ENCODE results near the gene LAMB1. TPM values are rescaled to one million over a fixed set of nuclear protein-coding genes. Genes with fewer than 3 reads are reported as not detected.
"Not testable (repeated sequence)": the region's sequence is repeated elsewhere in the genome, so short reads cannot be mapped to it uniquely, and the experiment has no call there.

The LAMB1 gene
- total RNA-seq: 83.2 TPM
- long read RNA-seq, full-length matches to known transcripts: 21 of 40 reads
- long read RNA-seq, partial matches to known transcripts: 13 of 40 reads
- long read RNA-seq, other reads (novel, unspliced or antisense): 6 of 40 reads

GRCh38 chr7:108002726-108003598 is at the start of gene LAMB1:
TSS of gene LAMB1 (minus strand) at chr7:108003161. CDS start at chr7:108002885, 276 bp downstream.
- intact Hi-C loops (cut with DNase I): loop anchor here (5.0 kb wide), 3 partner anchors 36 to 144 kb away; no protein-coding TSS in a partner anchor
- peak; percentile 85 for ATAC-seq
- peak; percentile 93 for DNase-seq (ENCODE audit: missing footprints)

DNA sequence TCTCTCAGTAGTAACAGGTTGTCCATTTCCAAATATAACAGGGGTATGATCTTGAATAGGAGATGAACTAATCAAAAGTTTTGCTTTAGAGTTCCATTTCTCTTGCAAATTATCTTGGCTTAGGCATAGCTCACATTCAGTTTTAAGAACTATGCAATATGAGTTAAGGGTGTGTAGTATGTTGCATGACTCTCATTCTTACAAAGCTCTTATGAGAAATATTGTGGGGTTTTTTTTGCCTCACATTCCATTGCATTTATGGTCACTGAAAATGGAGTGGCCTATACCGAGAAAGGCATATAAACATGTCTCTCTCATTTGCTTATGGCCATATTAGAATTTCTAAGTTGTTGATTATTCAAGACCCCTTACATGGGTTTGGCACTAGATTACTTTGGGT is 48.5 kb upstream of the LAMB1 start:
- no peak for ATAC-seq
- intact Hi-C loops (cut with DNase I): no loop called here
- no peak for DNase-seq (ENCODE audit: missing footprints)

DNA sequence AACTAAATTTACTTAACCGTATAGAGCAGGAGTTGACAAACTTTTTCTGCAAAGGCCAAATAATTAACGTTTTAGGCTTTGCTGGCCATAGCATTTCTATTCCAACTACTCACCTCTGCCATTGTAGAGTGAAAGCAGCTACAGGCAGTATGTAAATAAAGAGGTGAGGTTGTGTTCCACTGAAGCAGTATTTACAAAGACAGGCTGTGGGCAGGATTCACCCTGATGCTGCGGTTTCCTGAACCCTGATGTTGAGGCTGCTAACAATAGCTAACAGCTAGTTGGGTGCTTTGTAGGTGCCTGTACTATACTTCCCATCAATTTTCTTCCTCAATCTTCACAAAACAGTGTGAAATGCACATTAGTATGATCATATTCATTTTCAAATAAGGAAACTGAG is 47.0 kb upstream of the LAMB1 start:
- DNase-seq (ENCODE audit: missing footprints): no peak
- no peak for ATAC-seq
- intact Hi-C loops (cut with DNase I): no loop called here

GRCh38 chr7:108048422-108048821 is 45.5 kb upstream of the LAMB1 start:
- no peak for DNase-seq (ENCODE audit: missing footprints)
- intact Hi-C loops (cut with DNase I): no loop called here
- ATAC-seq: no peak

DNA sequence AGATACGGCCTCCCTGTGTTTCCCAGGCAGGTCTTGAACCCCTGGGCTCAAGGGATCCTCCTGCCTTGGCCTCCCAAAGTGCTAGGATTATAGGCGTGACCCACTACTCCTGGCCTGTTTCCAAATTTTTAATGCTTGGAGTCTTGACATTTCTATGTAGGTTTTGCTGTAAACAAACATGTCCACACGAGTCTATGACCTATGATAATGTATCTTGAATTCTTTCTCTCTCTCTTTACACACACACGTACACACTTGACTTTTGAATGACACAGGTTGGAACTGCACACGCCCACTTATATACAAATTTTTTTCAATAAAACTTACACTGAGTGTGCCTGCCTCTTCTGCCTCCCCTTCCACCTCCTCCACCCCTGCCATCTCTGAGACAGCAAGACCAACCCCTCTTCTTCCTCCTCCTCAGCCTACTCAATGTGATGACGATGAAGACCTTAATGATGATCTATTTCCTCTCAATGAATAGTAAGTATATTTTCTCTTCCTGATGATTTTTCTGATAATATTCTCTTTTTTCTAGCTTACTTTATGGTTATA is 44.1 kb upstream of the LAMB1 start:
- DNase-seq (ENCODE audit: missing footprints) (no peak), ATAC-seq (no peak)
- intact Hi-C loops (cut with DNase I): no loop called here

- ATAC-seq: peak; percentile 23
- intact Hi-C loops (cut with DNase I): no loop called here
- no peak for DNase-seq (ENCODE audit: missing footprints)
Observed at GRCh38 chr7:108045669-108046068, 42.7 kb upstream of the LAMB1 start.

- intact Hi-C loops (cut with DNase I): no loop called here
- ATAC-seq (peak; percentile 81), DNase-seq (ENCODE audit: missing footprints) (no peak)
Observed at GRCh38 chr7:108045154-108045553, 42.2 kb upstream of the LAMB1 start.

- intact Hi-C loops (cut with DNase I): no loop called here
- no peak for ATAC-seq
Observed at GRCh38 chr7:108044345-108044744, 41.4 kb upstream of the LAMB1 start.

DNA sequence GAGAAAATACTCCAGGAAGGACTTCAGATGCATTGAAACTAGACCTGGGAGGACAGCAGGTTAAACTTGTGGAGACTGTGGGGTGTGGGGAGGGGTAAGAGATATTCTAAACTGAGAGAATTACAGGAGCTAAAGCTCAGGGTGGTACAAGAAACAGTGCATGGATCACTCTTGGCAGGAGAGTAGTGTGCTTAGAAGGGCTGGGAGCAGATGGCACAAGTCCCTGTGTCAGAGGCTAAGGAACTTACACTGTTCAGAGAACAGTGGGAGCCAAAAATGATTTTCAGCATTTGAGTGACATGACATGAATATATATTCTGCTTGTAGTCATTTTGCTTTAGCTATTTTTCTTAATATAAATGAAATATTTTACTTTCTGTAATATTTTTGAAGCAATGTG is 36.0 kb upstream of the LAMB1 start:
- intact Hi-C loops (cut with DNase I): no loop called here
- ATAC-seq (no peak), DNase-seq (ENCODE audit: missing footprints) (no peak)

More at GRCh38 chr7:108044345-108044744, 41.4 kb upstream of the LAMB1 start:
- no peak for DNase-seq (ENCODE audit: missing footprints)

- no peak for DNase-seq (ENCODE audit: missing footprints)
- intact Hi-C loops (cut with DNase I): no loop called here
- no peak for ATAC-seq
Observed at GRCh38 chr7:108037741-108038140, 34.8 kb upstream of the LAMB1 start.

GRCh38 chr7:108037140-108037539 is 34.2 kb upstream of the LAMB1 start:
- intact Hi-C loops (cut with DNase I): no loop called here

DNA sequence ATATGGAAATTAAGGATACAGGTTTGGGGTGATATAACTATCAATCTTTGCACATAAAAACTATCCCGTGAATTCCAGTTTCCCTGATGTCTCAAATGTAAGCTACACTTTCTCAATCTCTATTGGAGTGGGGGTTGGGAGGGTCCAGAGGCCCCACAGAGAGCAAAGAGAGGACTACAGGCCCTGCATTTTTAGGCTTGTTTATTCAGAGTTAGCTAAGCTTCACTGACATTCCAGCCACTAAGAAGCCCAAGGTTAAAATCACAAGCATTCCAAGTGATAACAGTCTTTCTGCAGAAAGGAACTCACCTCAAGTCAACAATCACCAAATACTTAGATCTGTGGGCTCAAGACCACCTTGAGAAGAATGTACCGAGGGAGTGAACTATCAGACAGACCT is 31.6 kb upstream of the LAMB1 start:
- ATAC-seq: no peak
- DNase-seq (ENCODE audit: missing footprints): no peak
- intact Hi-C loops (cut with DNase I): no loop called here

More at GRCh38 chr7:108037140-108037539, 34.2 kb upstream of the LAMB1 start:
- ATAC-seq (no peak), DNase-seq (ENCODE audit: missing footprints) (no peak)

GRCh38 chr7:108033776-108034497 is 31.0 kb upstream of the LAMB1 start:
- DNase-seq (ENCODE audit: missing footprints) (no peak), ATAC-seq (no peak)
- intact Hi-C loops (cut with DNase I): no loop called here

GRCh38 chr7:108033309-108033708 is 30.3 kb upstream of the LAMB1 start:
- intact Hi-C loops (cut with DNase I); ATAC-seq: not testable (repeated sequence)

GRCh38 chr7:108030516-108030915 is 27.6 kb upstream of the LAMB1 start:
- DNase-seq (ENCODE audit: missing footprints): no peak
- no peak for ATAC-seq
- intact Hi-C loops (cut with DNase I): no loop called here

More at GRCh38 chr7:108033309-108033708, 30.3 kb upstream of the LAMB1 start:
- DNase-seq (ENCODE audit: missing footprints): not testable (repeated sequence)

GRCh38 chr7:108029034-108029433 is 26.1 kb upstream of the LAMB1 start:
- ATAC-seq: no peak
- DNase-seq (ENCODE audit: missing footprints): no peak
- intact Hi-C loops (cut with DNase I): no loop called here

DNA sequence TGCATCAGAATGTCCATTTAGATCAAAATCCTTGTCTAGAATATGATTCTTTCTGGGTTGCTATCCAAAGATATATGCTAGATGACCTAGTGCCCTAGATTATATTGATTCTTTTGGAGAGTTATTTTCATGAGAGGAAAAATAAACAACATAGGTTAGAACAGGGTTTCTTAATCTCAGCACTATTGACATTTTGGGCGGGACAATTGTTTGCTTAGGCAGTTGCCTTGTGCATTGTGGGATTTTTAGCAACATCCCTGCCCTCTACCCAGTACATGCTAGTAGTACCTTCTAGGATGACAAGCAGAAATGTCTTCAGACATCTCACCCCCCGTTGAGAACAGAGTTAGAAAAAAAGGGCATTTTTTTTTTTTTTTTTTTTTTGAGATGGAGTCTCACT is 25.1 kb upstream of the LAMB1 start:
- DNase-seq (ENCODE audit: missing footprints) (no peak), ATAC-seq (no peak)
- intact Hi-C loops (cut with DNase I): no loop called here

GRCh38 chr7:108027239-108027638 is 24.3 kb upstream of the LAMB1 start:
- intact Hi-C loops (cut with DNase I): no loop called here
- no peak for ATAC-seq
- DNase-seq (ENCODE audit: missing footprints): no peak

GRCh38 chr7:108026647-108027046 is 23.7 kb upstream of the LAMB1 start:
- intact Hi-C loops (cut with DNase I): no loop called here

More at GRCh38 chr7:108026647-108027046, 23.7 kb upstream of the LAMB1 start:
- no peak for DNase-seq (ENCODE audit: missing footprints)
- ATAC-seq: no peak
